HEK293T (cell line): Measurements from ENCODE around the gene AAR2.

ENCODE experiments used
- ARNT ChIP-seq: fragments of 450-650 bp; IDR thresholded peaks from 2 replicates; pipeline ENCODE4 v1.6.1; 2017; ENCODE audit warnings: mild to moderate bottlenecking
- BHLHE40 ChIP-seq: fragments of 450-650 bp; IDR thresholded peaks from 2 replicates; pipeline ENCODE4 v1.6.1; 2016; ENCODE audit warnings: mild to moderate bottlenecking, moderate library complexity, borderline replicate concordance
- CTBP1 ChIP-seq: fragments of 450-650 bp; IDR thresholded peaks from 2 replicates; pipeline ENCODE4 v1.6.1; 2016; ENCODE audit warnings: borderline replicate concordance
- FOXA1 ChIP-seq: fragments of 450-650 bp; IDR thresholded peaks from 2 replicates; pipeline ENCODE4 v1.6.1; 2016; ENCODE audit warnings: mild to moderate bottlenecking
- FOXK2 ChIP-seq: fragments of 450-650 bp; IDR thresholded peaks from 2 replicates; pipeline ENCODE4 v1.6.1; 2016; ENCODE audit warnings: mild to moderate bottlenecking
- FOXM1 ChIP-seq: fragments of 450-650 bp; IDR thresholded peaks from 2 replicates; pipeline ENCODE4 v1.6.1; 2017; ENCODE audit warnings: mild to moderate bottlenecking, borderline replicate concordance
- L3MBTL2 ChIP-seq: fragments of 450-650 bp; conservative IDR thresholded peaks from 2 replicates; pipeline ENCODE4 v1.6.1; 2016; ENCODE audit warnings: mild to moderate bottlenecking
- NFRKB ChIP-seq: fragments of 450-650 bp; IDR thresholded peaks from 2 replicates; pipeline ENCODE4 v1.6.1; 2016; ENCODE audit warnings: mild to moderate bottlenecking, moderate library complexity
- PKNOX1 ChIP-seq: fragments of 450-650 bp; IDR thresholded peaks from 2 replicates; pipeline ENCODE4 v1.6.1; 2016
- SP1 ChIP-seq: fragments of 450-650 bp; IDR thresholded peaks from 2 replicates; pipeline ENCODE4 v1.6.1; 2017
- SUZ12 ChIP-seq: fragments of 450-650 bp; IDR thresholded peaks from 2 replicates; pipeline ENCODE4 v1.6.1; 2016; ENCODE audit warnings: mild to moderate bottlenecking
- TARDBP ChIP-seq: fragments of 450-650 bp; IDR thresholded peaks from 2 replicates; pipeline ENCODE4 v1.6.1; 2016
- ZNF384 ChIP-seq: fragments of 450-650 bp; IDR thresholded peaks from 2 replicates; pipeline ENCODE4 v1.6.1; 2016

DNA sequence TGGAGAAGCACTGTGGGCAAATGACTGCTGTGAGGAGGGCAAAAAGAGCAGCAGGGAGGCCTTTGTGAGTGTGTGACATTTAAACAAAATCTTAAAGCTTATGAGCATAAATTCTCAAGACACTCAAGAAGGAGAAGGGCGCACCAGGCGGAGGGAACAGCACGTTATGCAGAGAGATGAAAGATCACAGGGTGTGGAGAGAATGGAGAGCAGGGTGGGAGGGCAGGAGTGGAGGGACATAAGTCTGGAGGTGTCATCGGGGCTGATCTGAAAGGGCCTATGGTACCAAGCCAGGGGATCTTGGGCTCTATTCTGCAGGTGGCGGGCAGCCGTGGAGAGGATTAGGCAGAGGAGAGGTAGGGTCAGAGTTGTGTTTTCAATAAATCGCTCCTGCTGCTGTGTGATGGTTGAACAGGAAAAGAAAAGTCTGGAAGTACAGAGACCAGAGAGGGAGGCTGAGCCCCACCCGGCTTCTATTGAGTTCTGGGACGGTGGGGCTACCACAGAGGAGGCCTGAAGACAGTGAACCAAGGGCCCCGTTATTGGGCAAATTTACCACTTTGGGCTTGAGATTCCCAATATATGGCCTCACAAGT, 45.6 kb downstream of the AAR2 start:
- TF ChIP-seq FOXM1 = no peak
- no peak for TF ChIP-seq FOXA1
- no peak for TF ChIP-seq ZNF384
- no peak for TF ChIP-seq PKNOX1
- TF ChIP-seq BHLHE40 = no peak
- no peak for TF ChIP-seq FOXK2
- no peak for TF ChIP-seq NFRKB
- TF ChIP-seq SUZ12 = no peak
- no peak for TF ChIP-seq CTBP1
- TF ChIP-seq ARNT = no peak
- TF ChIP-seq L3MBTL2 = no peak
- no peak for TF ChIP-seq SP1
- TF ChIP-seq TARDBP = no peak
